Activated gamma-delta T cell treated with Interleukin-2 at 50 U/mL for 16 hours (primary cell): Measurements from ENCODE around the gene CAB39L.

Experiments used
- DNase-seq: peaks from one replicate; pipeline ENCODE4 v3.0.0-alpha.2; 2020

The CAB39L gene

DNA sequence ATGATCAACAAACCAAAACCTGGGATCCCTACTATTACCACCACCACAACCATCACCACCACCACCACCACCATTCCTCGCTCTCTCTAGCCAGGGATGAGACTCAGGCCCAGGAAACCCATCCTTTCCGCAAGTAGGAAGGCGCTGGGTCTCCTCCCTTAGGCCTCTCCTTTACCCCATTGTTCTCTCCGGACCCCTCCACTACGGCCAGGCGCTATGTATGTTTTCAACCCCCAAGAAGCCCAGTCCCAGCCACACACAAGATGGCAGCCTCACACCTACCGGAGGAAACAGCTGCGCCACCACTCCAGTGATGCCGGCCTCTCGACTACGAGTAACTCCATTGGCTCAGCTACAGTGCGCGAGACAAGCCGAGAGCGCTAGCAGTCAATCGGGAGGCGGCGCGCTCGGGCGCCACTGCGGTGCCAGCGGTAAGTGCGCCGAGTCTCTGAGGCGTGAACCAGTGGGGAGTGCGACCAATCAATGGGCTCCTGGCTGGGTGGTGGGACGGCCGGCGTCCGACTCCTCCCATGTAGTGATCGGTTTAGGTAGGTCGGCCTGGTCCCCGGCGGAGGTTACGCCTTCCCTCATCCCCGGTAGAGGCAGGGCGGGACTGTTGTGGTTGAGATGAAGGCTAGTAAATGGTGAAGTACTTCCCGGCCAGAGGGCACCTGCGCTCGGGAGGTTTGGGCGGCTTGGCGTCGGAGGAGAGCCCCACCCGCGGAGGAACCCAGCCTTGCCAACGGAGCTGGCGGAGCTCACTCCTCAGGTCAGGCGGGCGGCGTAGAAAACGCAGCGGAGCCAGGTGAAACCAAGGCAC lies at the start of gene CAB39L, which contains the start of gene SETDB2:
Gene CAB39L, minus strand, starts transcription at position 361 of the 820 bp plus-strand sequence. CDS start 61,154 bp downstream, outside the sequence.
Gene SETDB2, plus strand, starts transcription at position 571 of the 820 bp plus-strand sequence. CDS start 7,620 bp downstream, outside the sequence.
- DNase-seq: peak; percentile 98

DNA sequence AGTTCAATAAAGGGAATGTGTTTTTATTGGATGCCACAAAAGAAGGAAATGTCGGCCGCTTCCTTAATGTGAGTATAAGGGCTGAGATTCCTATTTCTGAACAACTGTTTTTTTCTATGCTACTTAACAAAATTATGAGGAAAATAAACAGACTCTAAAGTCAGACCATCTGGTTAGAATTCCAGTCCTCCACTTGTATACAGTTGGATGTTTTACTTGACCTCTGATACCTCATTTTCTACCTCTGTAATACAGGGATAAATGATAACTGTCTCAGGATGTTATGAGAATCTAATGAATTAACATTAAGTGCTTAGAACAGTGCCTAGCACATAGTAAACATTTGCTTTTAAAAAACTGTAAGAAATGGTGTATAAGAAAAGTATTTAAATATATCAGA lies 44.7 kb upstream of the CAB39L start:
- no peak for DNase-seq

DNA sequence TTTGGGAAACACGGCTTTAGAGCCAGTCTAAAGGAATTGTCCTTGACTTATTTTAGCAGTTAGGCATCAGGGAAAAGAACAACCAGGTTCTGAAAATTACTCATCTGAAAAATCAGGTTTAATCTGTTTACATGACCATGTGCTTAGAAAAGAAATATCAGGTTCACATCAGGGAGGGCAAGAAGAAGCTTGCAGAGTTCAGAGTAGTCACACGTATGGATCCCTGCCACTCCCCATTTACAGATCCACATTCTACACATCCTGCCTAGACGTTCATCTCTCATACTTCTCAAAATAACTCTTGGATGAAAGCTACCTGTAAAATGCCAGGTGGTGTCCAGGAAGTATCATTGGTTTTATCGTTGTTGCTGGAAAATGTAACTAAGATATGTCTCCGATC lies 37.9 kb upstream of the CAB39L start:
- DNase-seq: no peak

DNA sequence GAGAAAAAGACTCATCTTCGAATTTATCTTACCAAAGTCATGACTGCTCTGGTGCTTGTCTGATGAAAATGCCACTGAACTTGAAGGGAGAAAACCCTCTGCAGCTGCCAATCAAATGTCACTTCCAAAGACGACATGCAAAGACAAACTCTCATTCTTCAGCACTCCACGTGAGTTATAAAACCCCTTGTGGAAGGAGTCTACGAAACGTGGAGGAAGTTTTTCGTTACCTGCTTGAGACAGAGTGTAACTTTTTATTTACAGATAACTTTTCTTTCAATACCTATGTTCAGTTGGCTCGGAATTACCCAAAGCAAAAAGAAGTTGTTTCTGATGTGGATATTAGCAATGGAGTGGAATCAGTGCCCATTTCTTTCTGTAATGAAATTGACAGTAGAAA lies 32.7 kb upstream of the CAB39L start:
- no peak for DNase-seq

DNA sequence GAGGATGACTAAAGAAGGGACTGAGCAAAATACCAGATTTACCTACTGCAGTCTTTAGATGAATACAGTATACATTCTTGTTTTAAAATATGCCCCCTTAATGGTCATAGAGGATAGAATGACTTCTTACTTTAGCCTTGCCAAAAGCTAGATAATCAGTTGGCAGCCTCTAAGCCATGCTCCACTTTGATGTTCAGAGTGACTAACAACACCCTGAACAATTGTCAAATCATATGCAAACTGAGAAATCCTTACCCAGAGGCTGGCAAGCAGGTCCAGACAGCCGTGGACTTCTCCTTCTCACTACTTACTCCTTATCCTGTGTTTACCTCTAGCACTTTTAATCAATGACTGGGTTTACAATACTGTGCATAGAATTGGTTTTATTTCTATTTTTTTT lies 28.3 kb upstream of the CAB39L start:
- DNase-seq: no peak

DNA sequence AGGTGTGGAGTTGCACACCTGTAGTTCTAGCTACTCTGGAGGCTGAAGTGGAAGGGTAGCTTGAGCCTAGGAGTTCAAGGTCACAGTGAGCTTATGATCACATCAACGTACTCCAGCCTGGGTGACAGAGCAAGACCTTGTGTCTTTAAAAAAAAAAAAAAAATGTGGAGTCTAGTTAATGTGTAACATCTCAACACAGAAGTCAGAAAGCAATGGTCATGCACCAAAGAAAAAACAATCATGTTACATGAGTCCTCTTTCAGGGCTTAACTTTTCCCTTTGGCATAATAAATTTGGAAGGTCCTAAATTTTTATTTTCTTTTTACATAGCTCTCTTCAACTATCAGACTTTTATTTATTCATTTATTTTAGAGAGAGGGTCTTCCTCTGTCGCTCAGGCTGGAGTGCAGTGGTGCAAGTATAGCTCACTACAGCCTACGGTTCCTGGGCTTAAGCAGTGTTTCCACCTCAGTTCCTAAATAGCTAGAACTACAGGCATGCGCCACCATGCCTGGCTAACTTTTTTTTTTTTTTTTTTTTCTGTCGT lies 22.5 kb upstream of the CAB39L start:
- DNase-seq: no peak

DNA sequence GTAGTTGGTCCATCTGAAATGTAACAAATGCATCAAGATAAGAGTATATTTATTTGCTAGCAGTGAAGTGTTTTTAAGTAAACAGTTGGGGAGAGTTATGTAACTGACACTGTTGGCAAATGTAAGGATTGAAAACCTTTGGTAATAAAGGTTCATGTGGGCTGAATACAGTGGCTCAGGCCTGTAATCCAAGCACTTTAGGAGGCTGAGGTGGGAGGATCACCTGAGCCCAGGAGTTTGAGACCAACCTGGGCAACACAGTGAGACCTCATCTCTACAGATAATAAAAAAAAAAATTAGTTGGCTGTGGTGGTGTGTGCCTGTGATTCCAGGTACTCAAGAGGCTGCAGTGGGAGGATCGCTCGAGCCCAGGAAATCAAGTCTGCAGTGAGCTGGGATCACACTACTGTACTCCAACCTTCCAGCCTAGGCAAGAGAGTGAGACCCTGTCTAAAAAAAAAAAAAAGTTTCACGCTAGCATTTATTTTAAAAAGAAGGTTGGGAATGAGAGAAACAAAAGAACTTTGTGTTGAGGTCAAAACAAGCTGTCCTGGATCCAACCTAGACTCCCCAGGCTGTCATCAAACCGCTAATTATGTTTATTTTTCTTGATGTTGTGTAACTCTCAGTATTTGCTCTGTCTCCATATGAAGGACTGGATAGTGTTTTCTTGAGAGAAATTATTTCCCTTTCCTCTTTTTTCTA lies 20.9 kb upstream of the CAB39L start:
- DNase-seq: no peak

DNA sequence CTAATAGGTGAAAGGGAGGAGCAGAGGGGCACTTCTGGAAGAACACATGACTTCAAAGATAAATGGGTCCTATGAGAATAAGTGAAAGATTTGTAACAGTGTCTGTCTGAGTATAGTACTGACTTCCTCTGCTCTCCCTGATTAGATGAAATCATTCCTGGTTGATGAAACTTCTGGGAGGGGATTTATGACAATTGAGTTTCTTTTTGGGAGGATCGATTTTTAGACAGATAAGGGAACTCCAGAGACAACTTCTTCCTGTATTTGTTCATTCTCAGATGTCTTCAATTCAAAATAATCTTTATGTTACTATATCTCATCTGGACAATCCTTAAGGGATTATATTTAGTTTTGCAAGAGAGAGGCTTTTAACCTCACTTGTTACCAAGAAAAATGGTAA lies 20.2 kb upstream of the CAB39L start:
- DNase-seq: no peak

DNA sequence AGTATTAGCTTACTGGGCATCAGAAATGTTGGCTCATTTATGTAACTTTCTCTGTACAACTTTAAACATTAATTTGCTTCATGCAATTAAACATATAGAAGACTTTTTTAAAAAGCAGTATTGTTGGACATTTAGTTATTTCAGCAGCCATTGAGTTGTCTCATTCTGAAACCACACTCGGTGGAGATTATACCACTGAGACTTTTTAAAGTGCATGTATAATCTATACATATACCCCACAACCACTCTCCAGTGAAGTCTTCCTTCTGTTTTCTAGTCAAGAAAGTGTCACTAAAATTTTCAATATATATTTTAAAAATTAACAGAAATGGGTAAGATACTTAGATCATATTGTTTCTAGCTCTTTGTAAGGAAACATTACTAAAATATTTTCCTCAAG lies 15.7 kb upstream of the CAB39L start:
- no peak for DNase-seq

DNA sequence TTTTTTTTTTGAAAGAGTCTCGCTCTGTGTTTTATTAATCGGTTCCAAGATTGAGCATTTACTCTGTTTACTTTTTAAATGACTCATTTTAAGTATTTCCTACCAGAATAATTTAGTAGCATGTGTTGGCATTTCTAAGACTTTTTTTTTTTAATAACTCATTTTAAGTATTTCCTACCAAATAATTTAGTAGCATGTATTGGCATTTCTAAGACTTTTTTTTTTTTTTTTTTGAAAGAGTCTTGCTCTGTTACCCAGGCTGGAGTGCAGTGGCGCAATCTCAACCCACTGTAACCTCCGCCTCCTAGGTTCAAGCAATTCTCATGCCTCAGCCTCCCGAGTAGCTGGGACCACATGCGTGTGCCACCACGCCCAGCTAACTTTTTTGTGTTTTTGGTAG lies 13.4 kb upstream of the CAB39L start:
- no peak for DNase-seq

DNA sequence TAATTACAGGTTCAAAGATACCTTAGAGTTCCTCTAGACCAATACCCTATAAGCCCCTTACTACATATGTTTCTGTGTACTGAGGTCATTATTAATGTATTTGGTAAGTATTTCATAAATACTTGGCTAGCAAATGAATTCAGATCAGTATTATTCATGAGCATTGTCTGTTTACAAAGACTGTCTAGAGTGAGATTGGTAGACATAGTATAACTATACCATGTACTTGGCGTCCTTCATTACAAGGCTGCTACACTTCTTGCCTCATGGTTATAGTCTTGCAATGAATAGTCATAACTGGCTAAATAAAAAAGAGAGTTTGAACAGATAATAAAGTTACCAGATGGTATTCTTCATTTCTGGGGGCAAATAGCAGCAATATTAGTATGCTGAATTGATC lies 12.3 kb upstream of the CAB39L start:
- no peak for DNase-seq

DNA sequence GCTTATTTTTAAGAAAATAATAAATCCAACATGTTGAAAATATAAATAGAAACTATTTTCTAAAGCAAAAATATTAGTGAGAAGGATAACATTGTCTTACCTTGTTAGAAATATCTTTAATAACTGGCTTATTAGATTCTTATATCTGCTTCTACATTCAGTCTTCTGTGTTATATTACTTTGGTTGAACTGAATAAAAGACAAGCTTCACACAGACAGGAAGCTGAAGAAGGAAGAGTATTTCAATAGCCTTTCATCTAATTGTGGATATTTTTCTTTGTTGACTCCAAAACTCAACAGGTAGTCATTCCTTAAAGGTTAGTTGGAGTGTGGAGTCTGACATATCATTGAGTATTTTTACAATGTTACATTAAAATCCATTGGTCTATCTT lies 11.1 kb upstream of the CAB39L start:
- no peak for DNase-seq

DNA sequence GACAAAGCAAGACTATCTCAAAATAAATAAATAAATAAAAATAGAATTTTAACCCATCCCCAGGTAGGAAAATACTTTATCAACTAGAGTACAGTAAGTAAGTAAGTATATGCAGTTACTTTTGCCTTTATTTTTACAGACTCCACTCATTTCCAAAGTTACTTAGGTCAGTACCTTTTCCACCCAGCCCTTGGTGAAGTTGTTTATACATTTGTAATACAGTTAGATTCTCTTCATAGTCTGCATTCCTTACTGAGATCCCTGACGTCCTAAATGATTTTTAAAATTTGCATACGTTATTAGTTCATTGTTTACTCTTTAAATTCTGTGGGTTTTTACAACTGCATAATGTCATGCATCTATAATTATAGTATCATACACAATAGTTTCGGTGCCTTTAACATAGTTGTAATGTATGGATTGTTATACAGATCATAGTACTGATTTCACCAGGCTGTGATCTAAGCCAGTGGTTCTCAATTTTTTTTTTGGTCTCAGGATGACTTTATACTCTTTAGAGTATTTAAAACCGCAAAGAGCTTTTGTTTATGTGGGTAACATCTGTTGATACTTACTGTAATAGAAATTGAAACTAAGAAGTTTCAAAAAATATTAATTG lies 10.6 kb upstream of the CAB39L start:
- DNase-seq: no peak

DNA sequence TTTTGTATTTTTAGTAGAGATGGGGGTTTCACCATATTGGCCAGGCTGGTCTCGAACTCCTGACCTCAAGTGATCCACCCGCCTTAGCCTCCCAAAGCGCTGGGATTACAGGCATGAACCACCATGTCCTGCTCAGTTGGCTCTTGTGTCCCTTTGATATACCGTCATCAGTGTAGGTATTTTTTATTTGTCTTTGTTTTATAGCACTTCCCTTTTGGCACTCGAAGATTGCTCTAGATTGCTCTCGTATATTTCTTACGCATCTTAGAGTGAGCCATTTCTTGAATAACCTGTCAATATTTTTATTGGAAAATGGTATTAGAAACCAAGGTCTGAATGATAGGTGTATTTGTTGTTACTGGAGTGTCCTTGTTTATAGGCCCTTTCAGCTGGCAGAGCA lies 9.6 kb upstream of the CAB39L start:
- no peak for DNase-seq

DNA sequence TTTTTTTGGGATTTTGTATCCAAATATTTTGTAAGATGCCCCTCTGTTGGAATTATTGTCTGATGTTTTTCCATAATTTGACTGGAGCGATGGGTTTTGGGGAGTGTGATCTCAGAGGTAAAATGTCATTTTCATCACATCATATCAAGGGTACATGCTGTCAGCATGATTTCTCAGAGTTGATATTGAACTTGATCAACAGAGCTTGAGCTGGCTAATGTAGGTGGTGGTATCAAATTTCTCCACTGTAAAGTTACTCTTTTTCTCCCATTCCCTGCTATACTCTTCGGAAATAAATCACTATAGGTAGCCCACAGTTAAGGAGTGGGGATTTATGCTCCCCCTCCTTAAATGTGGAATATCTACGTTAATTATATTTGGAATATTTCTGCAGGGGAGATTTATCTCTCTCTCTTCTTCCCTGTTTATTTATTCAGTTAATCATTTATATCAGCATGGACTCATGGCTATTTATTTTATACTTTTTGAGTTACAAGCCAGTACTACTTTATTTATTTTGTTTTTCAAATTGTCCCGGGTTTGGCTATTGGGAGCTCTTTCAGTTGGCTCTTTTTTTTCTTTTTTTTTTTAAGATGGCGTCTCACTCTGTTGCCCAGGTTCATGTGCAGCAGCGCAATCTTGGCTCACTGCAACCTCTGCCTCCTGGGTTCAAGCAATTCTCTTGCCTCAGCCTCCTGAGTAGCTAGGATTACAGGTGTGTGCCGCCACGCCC lies 9.0 kb upstream of the CAB39L start:
- no peak for DNase-seq

DNA sequence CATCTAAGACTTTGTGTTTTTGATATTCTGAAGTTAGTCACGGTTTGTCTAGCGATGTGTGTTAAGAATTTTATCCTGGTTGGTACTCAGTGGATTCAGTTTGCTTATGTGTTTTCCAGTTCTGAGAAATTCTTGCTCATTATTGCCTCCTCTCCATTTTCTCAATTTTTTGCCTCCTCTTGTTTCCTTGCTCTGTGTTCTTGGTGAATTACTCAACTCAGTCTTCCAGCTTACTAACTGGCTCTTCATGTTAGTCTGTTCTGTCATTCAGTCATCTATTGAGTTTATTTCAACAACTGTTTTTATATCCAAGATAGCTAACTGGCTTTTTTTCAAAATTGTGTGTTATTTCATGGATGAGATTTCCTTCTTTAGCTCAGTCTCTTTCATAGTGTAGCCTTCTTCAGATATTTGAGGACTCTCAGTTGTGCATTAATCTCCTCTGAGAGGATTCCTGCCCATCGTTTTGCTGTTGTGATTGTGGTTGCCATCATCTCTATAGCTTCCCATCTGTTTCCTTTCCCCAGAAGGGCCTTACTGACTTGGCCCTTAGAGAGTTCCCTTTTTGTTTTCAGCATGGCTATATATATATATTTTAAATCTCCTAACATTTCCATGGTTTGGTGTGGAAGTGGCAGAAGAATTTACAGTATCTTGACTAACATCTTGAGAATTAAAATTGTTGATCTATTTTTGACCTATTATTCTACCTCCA lies 6.4 kb upstream of the CAB39L start:
- DNase-seq: no peak

DNA sequence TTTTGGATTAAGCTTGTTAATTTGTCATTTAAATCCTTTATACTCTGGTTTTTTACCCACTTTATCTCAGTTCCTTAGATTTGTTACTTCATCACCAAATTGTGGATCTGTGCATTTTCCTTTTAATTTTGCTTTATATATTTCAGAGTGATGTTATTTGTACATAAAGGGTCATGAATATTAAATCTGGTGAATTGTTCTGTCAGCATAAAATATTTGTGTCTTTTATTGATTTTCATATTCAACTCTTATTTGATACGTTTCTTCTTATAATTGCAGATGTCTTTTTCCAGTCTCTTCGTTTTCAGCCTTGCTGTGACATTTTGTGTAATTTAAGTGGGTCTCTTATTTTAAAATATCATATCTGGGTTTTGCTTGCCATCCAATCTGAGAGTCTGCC lies 4.9 kb upstream of the CAB39L start:
- no peak for DNase-seq

DNA sequence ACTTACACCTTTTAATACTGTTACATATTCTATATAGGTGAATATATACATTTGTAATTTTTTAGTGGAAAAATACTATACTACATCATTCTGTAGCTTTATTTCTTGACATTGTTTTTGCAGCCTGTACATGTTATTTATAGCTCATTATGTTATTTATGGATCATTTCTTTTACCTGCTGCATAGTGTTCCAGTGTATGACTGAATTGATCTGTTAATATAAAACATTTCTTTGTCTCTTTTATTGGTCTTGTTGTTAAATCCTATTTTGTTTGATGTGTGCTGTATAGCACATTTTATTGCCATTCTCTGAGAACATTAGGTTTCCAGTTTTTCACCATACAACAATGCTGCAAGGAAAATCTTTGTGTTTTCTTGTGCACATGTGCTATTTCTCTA lies 2.6 kb upstream of the CAB39L start:
- no peak for DNase-seq

DNA sequence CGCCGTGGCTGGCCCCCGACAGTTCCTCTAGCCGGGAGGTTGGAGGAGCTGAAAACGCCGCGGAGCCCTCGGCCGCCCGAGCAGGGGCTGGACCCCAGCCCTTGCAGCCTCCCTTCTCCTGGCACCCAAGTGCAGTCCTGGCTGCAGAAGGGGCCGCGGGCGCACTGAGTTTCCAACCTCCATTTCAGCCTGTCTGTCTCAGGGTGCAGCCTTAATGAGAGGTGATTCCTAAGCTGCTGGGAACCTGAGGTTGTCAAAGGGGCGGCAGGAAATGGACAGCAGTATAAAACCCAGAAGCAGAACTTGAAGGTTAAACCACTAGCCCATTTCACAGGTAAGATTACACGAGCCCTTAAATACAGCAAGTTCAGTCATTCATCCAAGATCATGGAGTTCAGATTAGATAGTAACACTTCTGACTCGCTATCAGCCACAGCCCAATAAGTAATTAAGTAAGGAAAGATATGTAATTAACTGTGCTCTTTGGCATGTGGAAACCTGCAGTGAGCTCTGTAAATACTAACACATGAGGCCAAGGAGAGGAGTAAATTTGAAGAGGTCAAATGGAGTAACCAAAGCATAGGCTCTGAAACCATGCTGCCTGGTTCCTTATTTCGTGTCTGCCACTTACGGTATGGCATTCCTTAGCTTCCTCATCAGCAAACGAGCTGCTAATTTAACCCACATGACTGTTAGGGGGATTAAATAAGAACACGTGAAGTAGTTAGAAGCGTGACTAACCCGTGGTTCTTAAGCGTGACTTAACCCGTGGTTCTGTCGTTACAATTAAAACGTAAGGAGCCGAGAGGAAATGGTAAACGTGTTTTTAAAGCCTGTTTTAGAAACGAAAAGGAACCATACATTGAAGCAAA lies 896 bp upstream of the CAB39L start:
- DNase-seq: peak; percentile 14

DNA sequence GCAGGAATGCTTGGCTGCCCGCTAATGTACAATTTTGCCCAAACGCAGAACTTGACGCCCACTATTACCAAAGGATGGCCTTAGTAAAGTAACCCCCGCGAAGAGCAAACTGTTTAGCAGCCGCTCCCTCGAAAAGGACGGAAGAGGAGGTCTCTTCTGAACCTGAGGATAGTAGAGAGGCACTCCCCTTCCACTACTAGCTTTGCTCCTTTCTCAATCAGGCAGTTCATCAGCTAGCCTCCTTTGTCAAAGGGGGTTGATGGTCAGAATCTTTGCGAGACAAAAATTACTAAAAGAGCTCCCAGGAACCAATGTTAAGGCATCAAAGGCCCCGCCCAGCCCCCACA lies 534 bp downstream of the CAB39L start:
- peak; percentile 15 for DNase-seq

DNA sequence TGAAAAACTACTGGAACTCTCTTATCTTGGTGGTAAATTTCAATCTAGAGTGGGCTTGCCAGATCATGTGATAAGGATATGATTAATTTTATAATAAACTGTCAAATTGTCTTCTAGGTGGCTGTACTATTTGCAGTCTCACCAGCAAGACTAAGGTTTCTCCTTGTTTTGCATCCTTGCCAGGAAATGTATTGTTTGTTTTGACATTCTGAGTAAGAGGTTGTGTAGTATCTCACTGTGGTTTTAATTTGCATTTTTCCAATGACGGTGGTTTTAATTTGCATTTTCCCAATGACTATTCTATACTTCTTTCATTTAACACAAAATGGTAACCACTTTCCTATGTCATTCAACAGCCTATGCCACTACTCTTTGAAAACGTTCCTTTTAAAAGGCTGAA lies 2.0 kb downstream of the CAB39L start:
- DNase-seq: no peak
